HL-60/S4 treated with phorbol 12-myristate 13-acetate at 8.2 ng/mL for 4 days and 3 days (cell line): ENCODE results near the gene RBM15.

ENCODE experiments used
- in situ Hi-C: fragments of 300-500 bp; cut with MboI; formaldehyde crosslinking; loops from 2 replicates; pipeline ENCODE4 v1.15.0; 2022; ENCODE audit warnings: low sequenced_read_pairs

RBM15 gene

GRCh38 chr1:110338886-110339406 lies at the start of gene RBM15:
TSS of gene RBM15 (plus strand) at chr1:110339377. CDS start at chr1:110339406, 29 bp downstream.
- in situ Hi-C loops = no loop called here

- in situ Hi-C loops = no loop called here
Observed at GRCh38 chr1:110291241-110292030, 47.7 kb upstream of the RBM15 start.

GRCh38 chr1:110292031-110292741 lies 47.0 kb upstream of the RBM15 start:
- in situ Hi-C loops = no loop called here

GRCh38 chr1:110293601-110294104 lies 45.5 kb upstream of the RBM15 start:
- in situ Hi-C loops = no loop called here

GRCh38 chr1:110294308-110294707 lies 44.9 kb upstream of the RBM15 start:
- in situ Hi-C loops = no loop called here

GRCh38 chr1:110298991-110299390 lies 40.2 kb upstream of the RBM15 start:
- in situ Hi-C loops = no loop called here

- in situ Hi-C loops = loop anchor here (10.0 kb wide), 1 partner anchor 96 kb away; no protein-coding TSS in a partner anchor
Observed at GRCh38 chr1:110300412-110301085, 38.6 kb upstream of the RBM15 start.

- in situ Hi-C loops = loop anchor here (10.0 kb wide), 1 partner anchor 98 kb away; no protein-coding TSS in a partner anchor
Observed at GRCh38 chr1:110302836-110303235, 36.3 kb upstream of the RBM15 start.

- in situ Hi-C loops = loop anchor here (10.0 kb wide), 1 partner anchor 101 kb away; no protein-coding TSS in a partner anchor
Observed at GRCh38 chr1:110305900-110306420, 33.2 kb upstream of the RBM15 start.

- in situ Hi-C loops = loop anchor here (10.0 kb wide), 1 partner anchor 103 kb away; no protein-coding TSS in a partner anchor
Observed at GRCh38 chr1:110307239-110307974, 31.8 kb upstream of the RBM15 start.

GRCh38 chr1:110308247-110308646 lies 30.9 kb upstream of the RBM15 start:
- in situ Hi-C loops = loop anchor here (10.0 kb wide), 1 partner anchor 103 kb away; no protein-coding TSS in a partner anchor

- in situ Hi-C loops = loop anchor here (10.0 kb wide), 1 partner anchor 104 kb away; no protein-coding TSS in a partner anchor
Observed at GRCh38 chr1:110309139-110309538, 30.0 kb upstream of the RBM15 start.

GRCh38 chr1:110309767-110310166 lies 29.4 kb upstream of the RBM15 start:
- in situ Hi-C loops = loop anchor here (10.0 kb wide), 1 partner anchor 105 kb away; no protein-coding TSS in a partner anchor

- in situ Hi-C loops = no loop called here
Observed at GRCh38 chr1:110310300-110310699, 28.9 kb upstream of the RBM15 start.

GRCh38 chr1:110312188-110313121 lies 26.7 kb upstream of the RBM15 start:
- in situ Hi-C loops = no loop called here

GRCh38 chr1:110316735-110317134 lies 22.4 kb upstream of the RBM15 start:
- in situ Hi-C loops = no loop called here

- in situ Hi-C loops = no loop called here
Observed at GRCh38 chr1:110318046-110318445, 21.1 kb upstream of the RBM15 start.

GRCh38 chr1:110319332-110320167 lies 19.6 kb upstream of the RBM15 start:
- in situ Hi-C loops = no loop called here
